Prostate gland (tissue), 2 donors: ENCODE results near the gene TSPAN2.

ENCODE experiments used
- CTCF ChIP-seq, 4 experiments: fragments of 200-600 bp in 2 of 4; fragments of 450-650 bp in 2 of 4; sonication (generic) in 2 of 4; IDR thresholded peaks; 1 replicate in 3 of 4; 2 replicates in 1 of 4; pipeline ENCODE4 v1.5.1; 2016 to 2019; ENCODE audit warnings: antibody characterized with exemption in 4 of 4, mild to moderate bottlenecking in 2 of 4, moderate library complexity in 2 of 4
- POLR2A ChIP-seq: fragments of 450-650 bp; IDR thresholded peaks from one replicate; pipeline ENCODE4 v1.6.1; 2016; ENCODE audit warnings: antibody characterized with exemption, mild to moderate bottlenecking
- POLR2AphosphoS5 ChIP-seq: sonication (generic); formaldehyde crosslinking; IDR thresholded peaks from one replicate; pipeline ENCODE4 v1.6.1; 2017; ENCODE audit warnings: antibody characterized with exemption

GRCh38 chr1:115115521-115116161 lies 26.3 kb upstream of the TSPAN2 start:
- no peak for TF ChIP-seq POLR2A
- TF ChIP-seq POLR2AphosphoS5: no peak
- TF ChIP-seq CTCF (IDR thresholded peaks at IDR 0.05): no peak
